Tongue (tissue), 2 donors: ENCODE measurements around the gene RNF213. TPM values are rescaled to one million over a fixed set of nuclear protein-coding genes. Genes with fewer than 3 reads are reported as not detected.

Experiments
- DNase-seq: peaks from one replicate; pipeline ENCODE4 v3.0.0-alpha.2; 2015
- total RNA-seq: library from RNA; depleted of rRNA; stranded (reverse); fragments of >200 nt; gene quantifications from one replicate; pipeline ENCODE4 v1.2.3, GENCODE V29; 2014

RNF213 gene
- total RNA-seq, 1 donor from 2014 or later, result 66.8 TPM

DNA sequence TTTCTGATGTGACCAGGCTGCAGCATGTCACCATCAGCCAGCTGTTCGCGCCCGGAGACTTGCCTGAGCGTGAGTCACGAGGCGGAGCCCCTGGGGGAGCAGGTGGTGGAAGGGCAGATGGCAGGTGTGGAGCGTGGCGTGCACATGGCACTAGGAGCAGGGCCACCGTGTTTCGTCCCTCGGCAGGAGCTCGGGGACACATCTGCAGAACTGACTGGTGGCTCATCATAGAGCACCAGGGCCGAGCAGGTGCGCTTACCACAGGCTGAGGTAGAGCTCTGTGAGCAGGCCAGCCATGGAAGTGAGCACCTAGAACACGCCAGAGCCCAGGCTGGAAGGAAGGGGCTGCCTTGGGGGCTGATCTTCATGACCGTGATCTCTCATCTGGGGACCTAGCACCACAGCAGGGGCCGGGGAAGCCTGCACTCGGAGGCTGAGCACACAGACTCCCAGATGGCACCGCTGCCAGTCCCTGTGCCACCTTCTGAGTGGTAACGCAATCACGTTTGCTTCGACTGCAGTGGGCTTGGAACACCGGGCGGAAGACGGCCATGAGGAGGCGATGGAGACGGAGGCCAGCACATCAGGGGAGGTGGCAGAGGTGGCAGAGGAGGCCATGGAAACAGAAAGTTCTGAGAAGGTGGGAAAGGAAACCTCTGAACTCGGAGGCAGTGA, 92.5 kb downstream of the RNF213 start:
- DNase-seq, result no peak

DNA sequence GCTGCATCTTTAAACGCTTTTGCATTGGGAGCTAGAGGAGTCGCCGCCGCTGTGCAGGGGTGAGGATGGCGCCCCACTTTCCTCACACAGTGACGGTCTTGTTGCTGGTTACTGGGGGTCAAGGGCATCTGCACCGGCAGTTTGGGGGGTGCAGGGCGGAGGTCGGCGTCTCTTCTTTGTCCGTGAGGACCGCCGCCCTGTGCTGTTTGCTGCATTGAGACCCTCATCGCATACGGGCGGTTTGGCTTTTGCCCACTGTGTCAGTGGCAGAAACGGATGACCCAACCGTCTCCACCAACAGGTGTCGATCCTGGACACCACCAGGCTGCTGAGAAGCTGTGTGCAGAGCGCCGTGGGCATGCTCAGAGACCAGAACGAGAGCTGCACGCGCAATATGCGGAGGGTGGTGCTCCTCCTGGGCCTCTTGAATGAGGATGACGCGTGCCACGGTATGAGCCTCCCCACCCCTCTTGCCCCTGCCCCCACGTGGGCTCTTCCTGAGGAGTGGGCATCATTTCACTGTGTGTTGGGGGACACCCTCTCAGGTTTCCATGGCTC, 93.1 kb downstream of the RNF213 start:
- no peak for DNase-seq

GRCh38 chr17:80354336-80354735, 93.7 kb downstream of the RNF213 start:
- DNase-seq, result no peak

DNA sequence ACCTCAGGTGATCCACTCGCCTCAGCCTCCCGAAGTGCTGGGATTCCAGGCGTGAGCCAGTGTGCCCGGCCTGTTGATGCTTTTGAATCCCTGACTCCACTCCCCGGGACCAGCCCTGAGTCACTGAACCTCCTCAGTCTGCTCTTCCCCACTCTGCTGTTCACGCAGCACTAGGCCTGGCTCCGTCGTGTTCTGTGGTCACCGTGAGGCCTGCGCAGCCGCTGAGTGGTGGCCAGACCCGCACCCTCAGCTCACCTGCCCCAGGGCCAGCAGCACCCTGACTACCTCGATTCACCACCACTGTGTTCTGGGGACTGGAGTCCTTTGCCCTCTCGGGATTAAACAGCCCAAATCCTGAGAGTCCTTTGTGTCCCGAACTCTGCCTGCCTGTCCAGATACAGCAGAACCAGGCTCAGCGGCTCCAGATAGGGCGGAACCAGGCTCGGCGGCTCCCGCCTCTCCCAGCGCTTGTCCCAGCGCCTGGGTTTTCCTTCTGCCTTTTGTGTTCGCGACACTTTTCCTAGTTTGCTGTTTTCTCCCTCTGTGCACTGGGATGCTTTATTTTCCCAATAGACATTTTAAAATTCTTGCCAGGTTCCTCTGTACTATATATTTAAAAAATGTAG, 95.7 kb downstream of the RNF213 start:
- no peak for DNase-seq

GRCh38 chr17:80358131-80358530, 97.5 kb downstream of the RNF213 start:
- no peak for DNase-seq

GRCh38 chr17:80358861-80359260, 98.2 kb downstream of the RNF213 start:
- DNase-seq, result no peak

DNA sequence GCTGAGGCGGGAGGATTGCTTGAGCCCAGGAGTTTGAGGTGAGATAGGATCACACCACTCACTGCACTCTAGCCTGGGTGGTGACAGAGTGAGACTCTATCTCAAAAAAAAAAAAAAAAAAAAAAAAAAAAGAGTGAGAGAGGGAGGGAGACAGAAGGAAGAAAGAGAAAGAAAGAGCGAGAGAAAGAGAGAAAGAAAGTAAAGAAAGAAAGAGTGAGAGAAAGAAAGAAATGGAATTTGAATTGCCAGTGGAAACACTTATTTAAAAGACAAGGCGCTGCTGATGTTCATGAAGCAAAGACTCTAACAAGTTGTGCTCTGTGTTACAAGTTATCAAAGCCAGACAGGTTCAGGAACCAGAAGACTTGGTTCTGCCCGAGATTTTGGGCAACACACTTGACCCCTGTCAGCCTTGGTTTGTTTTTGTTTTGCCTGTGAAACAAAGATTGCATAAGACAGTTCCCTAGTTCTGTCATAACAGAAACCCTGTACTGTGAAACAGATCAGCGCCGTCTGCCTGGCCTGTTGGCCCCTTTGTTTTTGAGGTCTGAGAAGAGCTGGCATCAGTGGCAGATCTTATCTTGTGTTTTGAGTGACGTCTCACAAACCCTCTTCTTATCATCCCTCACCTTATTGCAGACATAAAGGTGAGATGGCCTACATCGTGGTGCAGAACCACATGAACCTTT, 98.9 kb downstream of the RNF213 start:
- no peak for DNase-seq

DNA sequence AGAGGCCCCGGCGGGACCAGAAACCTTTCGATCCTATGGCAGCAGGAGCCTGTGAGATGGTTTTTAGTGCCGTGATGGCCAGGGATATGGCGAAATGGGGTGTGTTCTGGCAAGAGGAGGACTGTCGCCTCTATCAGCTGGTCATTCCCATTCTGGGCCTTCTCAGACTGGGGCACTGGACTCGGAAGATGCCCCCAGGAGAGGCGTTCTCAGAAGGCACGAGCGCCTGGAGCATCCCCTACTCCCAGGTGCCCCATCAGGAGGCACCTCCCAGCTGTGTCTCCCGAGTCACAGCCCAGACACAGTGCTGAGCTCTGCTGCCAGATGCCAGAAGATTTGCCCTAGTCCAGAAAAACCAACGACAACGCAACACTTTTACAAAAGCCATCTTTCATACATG, 99.7 kb downstream of the RNF213 start:
- no peak for DNase-seq

DNA sequence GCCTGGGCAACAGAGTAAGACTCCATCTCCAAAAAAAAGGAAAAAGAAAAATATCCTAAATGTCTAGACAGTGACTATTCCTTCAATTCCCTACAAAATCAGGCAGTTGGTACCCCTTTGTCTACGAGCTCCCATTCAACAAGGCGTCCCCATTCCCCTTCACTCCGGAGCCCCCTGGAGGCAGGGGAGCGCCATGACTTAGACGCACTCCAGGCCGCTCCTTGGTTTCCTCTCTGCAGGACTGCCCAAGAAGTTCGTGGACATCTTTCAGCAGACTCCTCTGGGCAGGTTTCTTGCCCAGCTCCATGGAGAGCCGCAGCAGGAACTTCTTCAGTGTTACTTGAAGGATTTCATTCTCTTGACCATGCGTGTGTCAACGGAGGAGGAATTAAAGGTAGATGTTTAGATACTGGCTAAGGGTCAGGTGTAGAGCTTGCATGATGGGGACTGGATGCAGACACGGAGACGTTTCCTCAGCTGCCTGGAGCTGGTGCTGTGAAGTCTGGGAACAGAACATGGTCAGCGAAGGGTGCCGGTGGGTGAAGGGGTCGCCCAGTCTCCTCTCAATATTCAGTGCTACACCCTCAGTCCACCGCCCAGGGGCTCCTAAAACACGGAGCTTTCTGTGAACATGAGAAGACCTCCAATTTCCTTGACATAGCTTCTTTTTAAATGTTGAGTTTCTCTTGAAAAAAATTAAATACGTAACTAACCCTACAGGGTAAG, 101.0 kb downstream of the RNF213 start:
- DNase-seq, result peak; percentile 18

GRCh38 chr17:80362428-80363119, 101.9 kb downstream of the RNF213 start:
- no peak for DNase-seq

GRCh38 chr17:80363120-80363515, 102.5 kb downstream of the RNF213 start:
- no peak for DNase-seq

- no peak for DNase-seq
These were observed 103.0 kb downstream of the RNF213 start for GRCh38 chr17:80363518-80364090.

- peak; percentile 44 for DNase-seq
These were observed 103.5 kb downstream of the RNF213 start for GRCh38 chr17:80364091-80364691.

DNA sequence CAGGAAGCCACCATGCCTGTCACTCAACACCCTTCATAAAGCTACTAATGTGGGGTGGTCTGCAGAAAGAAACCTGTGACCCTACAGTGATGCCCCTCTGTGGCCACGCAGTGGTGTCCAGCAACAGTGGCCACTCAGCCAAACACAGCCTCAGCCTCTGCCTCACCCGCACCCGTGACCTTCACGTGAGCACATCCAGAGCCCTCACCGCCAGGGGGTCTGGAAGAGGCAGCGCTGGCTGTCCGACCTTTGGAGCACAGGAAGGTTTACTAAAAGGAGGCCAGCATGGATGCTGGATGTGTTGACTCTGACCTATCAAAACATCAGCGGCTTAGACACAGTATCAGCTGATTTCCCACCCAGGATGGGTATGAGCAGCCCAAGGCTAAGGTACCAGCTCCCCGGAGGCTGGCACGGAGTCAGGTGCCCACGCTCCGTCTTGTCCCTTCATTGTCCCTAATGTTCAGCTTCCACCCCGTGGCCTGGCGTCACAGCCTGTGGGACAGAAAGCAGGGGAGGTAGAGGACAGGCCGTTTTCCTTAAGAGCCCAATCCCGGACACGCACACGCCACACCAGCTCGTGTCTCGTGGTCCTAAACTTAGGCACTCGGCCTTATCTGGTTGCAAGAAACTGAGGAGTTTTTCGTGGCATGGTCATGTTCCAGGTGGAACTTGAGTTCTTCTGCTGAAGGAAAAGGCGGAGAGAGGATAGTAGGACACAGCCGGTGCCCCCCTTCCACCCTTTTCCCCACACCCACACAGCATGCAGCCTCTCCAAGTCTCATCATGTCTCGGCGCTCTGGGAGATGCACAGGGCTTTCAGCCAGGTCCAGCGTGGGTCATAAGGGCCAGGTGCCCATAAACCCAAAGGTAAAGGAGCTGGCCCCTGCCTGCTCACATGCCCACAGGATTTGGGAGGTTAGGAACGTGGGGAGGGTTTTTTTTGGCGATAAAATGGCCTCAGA, 104.6 kb downstream of the RNF213 start:
- no peak for DNase-seq

GRCh38 chr17:80365983-80366382, 105.3 kb downstream of the RNF213 start:
- DNase-seq, result no peak

GRCh38 chr17:80367503-80367902, 106.9 kb downstream of the RNF213 start:
- no peak for DNase-seq

- DNase-seq, result no peak
These were observed 110.5 kb downstream of the RNF213 start for GRCh38 chr17:80371196-80371595.

GRCh38 chr17:80372456-80372855, 111.8 kb downstream of the RNF213 start:
- DNase-seq, result no peak

GRCh38 chr17:80372922-80373570, 112.4 kb downstream of the RNF213 start:
- DNase-seq, result no peak
